T-helper 2 cell treated with Interferon-gamma antibody and Interleukin-4, amounts not matched to agents 5 μg/mL and 100 μg/mL, for 36 hours (primary cell): ENCODE results near the gene BANK1.

ENCODE experiments used
- DNase-seq: peaks from one replicate; pipeline ENCODE4 v3.0.0; 2021; ENCODE audit warnings: low spot score
- H3K27ac Mint-ChIP-seq: one replicate; pipeline ENCODE4 v1.8.0; 2021; ENCODE audit warnings: mild to moderate bottlenecking, mixed read lengths
- H3K27me3 Mint-ChIP-seq: one replicate; pipeline ENCODE4 v1.8.0; 2021; ENCODE audit warnings: low read depth, mixed read lengths
- H3K36me3 Mint-ChIP-seq: one replicate; pipeline ENCODE4 v1.8.0; 2021; ENCODE audit warnings: low read depth, mixed read lengths
- H3K4me1 Mint-ChIP-seq: one replicate; pipeline ENCODE4 v1.8.0; 2021; ENCODE audit warnings: low read depth, mixed read lengths
- H3K4me3 Mint-ChIP-seq: one replicate; pipeline ENCODE4 v1.8.0; 2022; ENCODE audit warnings: mild to moderate bottlenecking, moderate library complexity, mixed read lengths
- H3K9me3 Mint-ChIP-seq: one replicate; pipeline ENCODE4 v1.8.0; 2021; ENCODE audit warnings: mixed read lengths

Gene BANK1

DNA sequence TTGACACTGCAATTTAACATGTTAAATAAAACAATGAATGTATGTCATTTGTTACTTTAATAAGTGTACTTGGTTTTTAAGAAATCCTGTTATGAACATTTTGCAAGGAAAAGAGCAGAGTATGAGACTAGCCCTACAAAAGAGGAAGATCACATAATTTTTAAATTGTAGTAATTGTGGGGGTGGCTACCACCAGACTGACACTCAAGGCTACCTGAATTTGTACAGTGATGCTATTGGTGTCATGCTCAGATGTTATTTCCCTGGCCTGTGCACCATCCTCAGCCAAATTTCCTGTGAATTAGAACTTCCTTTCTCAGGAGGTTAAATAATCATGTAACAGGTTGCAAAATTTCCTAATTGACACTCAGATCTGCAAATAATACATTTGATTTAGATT, 157.5 kb downstream of the BANK1 start:
- DNase-seq: no peak
- Mint-ChIP-seq H3K9me3 (no peaks in the 10 kb centered on the region), H3K27me3 (no peaks in the 10 kb centered on the region), H3K27ac (no peak overlapping the region), H3K36me3 (no peaks in the 10 kb centered on the region), H3K4me1 (no peaks in the 10 kb centered on the region), H3K4me3 (no peak overlapping the region)

DNA sequence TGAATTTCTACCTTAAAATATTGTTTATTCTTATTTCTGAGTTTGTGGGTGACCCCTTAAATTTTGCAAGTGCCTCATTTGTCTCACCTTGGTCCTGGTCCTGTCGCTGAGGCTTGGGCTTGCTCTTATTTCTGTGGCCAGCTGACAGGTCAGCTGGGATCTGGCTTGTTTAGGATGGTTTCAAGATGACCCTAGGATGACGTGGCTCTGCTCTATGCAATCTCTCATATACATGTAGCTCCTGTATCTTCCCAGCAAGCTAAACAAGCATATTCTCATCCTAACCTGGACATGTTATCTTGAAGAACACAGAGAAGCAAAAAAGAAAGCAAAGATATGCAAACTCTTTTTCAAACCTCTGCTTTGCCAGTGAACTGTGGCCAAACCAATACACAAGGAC, 158.4 kb downstream of the BANK1 start:
- no peaks in the 10 kb centered on the region for H3K4me1 Mint-ChIP-seq
- no peak overlapping the region for H3K27ac Mint-ChIP-seq
- no peaks in the 10 kb centered on the region for H3K27me3 Mint-ChIP-seq
- no peak for DNase-seq
- H3K36me3 Mint-ChIP-seq: no peaks in the 10 kb centered on the region
- H3K4me3 Mint-ChIP-seq: no peak overlapping the region
- no peaks in the 10 kb centered on the region for H3K9me3 Mint-ChIP-seq

DNA sequence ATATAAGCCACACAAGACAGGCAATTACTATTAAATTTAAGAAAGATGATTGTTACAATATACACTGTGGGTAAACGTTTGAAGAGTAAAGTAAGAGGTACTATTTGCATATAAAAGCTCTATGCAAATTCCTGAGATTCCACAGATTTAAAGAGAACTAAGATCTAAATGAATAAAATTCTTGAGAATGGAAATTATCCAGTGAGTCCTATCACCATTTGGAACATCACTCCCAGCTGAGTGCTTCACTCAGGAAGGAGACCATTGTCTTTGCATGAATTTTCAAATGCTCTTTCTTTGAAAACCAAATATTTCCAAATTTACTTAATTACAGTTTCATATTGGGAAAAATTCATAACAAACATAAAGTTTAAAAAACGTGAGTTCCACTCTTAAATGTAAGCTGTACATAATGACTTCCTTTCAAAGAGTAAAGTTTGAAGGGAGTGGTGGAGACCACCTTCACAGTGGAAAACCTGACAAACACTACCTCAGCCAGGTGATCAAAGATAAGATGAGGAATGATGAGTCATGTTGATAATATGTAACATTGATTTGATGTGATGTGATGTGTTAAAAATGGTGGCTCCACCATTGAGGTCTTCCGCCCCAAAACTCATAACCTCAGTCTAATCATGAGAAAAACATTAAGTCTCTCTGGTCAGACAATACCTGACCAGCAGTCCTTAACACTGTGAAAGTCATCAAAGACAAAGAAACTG, 159.9 kb downstream of the BANK1 start:
- Mint-ChIP-seq H3K27me3 (no peaks in the 10 kb centered on the region), H3K9me3 (no peaks in the 10 kb centered on the region), H3K27ac (no peak overlapping the region), H3K36me3 (no peaks in the 10 kb centered on the region), H3K4me1 (no peaks in the 10 kb centered on the region), H3K4me3 (no peak overlapping the region)
- DNase-seq: no peak

DNA sequence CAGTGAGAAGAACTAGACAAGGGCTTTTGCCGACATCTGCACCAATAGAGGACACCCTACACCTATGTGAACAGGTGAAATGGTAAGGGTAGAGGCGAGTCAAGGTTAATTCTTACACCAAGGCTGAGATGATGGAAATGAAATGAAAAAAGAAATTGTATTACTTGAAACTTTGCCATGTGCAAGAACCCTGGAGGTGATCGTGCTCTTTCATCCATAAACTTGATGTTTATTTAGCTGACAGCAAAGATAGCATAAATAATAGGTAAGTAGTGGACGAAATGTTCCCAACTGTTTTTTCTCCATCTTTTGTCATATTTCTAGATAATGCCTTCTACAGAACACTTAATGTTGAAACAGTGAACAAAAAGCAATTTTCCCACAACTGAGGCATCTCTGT, 162.5 kb downstream of the BANK1 start:
- H3K27me3 Mint-ChIP-seq: no peaks in the 10 kb centered on the region
- no peak for DNase-seq
- no peak overlapping the region for H3K4me3 Mint-ChIP-seq
- H3K4me1 Mint-ChIP-seq: no peaks in the 10 kb centered on the region
- H3K36me3 Mint-ChIP-seq: no peaks in the 10 kb centered on the region
- no peaks in the 10 kb centered on the region for H3K9me3 Mint-ChIP-seq
- H3K27ac Mint-ChIP-seq: no peak overlapping the region

DNA sequence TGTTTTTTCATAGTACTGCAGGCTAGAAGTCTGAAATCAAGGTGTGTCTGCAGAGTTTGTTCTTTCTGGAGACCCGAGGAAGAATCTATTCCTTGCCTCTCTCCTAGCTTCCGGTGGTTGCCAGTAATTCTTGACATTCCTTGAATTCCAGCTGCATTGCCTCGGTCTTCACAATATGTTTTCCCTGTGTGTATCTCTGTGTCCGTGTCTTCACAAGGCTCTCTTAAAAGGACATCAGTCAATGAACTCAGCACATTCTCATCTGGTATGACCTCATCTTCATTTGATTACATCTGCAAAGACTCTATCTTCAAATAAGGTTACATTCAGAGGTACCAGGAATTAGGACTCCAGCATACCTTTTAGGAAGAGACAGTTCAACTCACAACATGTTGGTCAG, 163.4 kb downstream of the BANK1 start:
- Mint-ChIP-seq H3K36me3 (no peaks in the 10 kb centered on the region), H3K4me3 (no peak overlapping the region), H3K27ac (no peak overlapping the region), H3K4me1 (no peaks in the 10 kb centered on the region), H3K27me3 (no peaks in the 10 kb centered on the region), H3K9me3 (no peaks in the 10 kb centered on the region)
- no peak for DNase-seq

DNA sequence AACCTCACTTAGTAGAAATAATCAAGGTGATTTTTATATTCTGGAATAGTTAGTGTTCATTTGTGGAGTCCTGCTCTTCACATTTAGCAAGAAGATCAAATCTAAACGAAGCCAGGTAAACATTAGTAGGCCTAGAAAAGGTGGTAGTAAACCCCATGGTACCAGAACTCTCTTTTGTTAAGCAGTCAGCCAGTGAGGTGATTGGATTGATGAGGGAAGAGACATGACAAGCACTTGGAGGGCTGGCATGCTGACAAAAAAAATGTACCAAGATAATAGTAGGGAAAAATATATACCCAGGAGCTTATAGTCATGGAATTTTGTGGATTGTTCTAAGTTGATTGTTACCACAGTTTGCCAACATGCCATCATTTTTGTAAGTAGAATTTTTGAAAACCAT, 163.8 kb downstream of the BANK1 start:
- Mint-ChIP-seq H3K4me3 (no peak overlapping the region), H3K9me3 (no peaks in the 10 kb centered on the region), H3K4me1 (no peaks in the 10 kb centered on the region), H3K36me3 (no peaks in the 10 kb centered on the region), H3K27me3 (no peaks in the 10 kb centered on the region), H3K27ac (no peak overlapping the region)
- DNase-seq: no peak

DNA sequence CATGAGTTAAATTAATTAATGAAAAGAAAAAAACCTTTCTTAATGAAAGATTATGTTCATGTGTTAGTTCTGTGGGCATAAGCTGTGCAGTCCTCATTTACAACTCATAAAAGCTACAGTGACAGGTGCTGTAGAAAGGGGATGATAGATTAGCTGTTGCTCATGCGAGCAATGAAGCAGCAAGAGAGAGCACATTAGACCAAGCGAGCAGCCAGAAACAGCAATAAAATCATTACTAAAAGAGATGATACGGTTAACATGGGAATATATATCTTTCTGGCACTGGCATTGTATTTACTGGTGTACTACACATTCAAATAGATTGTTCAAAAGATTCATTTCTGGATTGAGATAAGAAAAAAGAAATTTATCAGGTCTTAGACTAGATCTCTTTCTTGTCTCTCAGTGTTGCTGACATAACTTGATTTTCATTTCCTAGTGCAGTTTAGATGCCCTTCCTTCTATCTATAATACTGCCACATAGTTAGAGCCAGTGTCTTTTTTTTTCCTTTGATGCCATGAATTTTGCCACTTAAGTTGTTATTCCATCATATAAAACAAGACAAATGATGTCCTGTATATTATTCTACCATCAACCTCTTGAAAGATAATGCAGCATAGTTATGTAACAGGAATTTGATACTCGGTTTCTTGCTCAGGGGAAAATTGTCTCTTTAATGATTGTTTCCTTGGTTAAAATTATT, 164.6 kb downstream of the BANK1 start:
- Mint-ChIP-seq H3K27me3 (no peaks in the 10 kb centered on the region), H3K4me3 (no peak overlapping the region), H3K27ac (no peak overlapping the region), H3K4me1 (no peaks in the 10 kb centered on the region), H3K36me3 (no peaks in the 10 kb centered on the region), H3K9me3 (no peaks in the 10 kb centered on the region)
- no peak for DNase-seq

DNA sequence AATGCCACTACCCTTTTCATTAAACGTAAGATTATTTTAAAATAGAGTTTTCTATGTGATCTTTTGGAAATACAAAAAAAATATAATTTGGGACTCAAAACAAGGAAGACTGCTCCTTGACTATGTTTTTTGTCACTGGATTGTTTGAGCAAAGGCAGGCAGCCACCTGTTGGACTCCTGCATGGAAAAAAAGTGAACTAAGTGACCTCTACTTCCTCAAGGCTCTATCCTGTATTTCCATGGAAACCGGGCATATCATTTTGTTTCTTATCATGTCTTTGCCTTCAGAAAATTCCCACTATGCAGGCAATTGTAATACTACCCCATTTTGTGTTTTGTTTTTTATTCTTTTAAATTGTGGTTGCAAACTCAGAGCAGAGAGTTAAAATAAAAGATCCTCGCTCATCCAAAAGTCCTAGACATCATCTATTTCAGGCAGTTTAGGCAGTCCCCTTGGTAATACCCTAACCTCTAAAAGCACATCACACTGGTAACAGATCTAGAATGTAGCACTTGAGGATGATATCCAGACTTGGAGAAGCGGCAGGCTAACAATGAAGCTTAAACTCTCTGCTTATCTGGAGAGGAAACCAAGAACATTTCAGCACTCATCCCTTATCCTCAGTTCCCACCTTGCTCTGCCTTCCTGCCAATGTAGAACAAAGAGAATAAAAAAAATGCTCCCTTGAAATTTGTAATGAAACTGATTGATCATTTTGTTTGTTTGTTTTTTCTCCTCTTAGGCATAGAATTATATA, 165.7 kb downstream of the BANK1 start:
- Mint-ChIP-seq H3K4me1 (no peaks in the 10 kb centered on the region), H3K4me3 (no peak overlapping the region), H3K36me3 (no peaks in the 10 kb centered on the region), H3K27me3 (no peaks in the 10 kb centered on the region), H3K27ac (no peak overlapping the region), H3K9me3 (no peaks in the 10 kb centered on the region)
- no peak for DNase-seq

DNA sequence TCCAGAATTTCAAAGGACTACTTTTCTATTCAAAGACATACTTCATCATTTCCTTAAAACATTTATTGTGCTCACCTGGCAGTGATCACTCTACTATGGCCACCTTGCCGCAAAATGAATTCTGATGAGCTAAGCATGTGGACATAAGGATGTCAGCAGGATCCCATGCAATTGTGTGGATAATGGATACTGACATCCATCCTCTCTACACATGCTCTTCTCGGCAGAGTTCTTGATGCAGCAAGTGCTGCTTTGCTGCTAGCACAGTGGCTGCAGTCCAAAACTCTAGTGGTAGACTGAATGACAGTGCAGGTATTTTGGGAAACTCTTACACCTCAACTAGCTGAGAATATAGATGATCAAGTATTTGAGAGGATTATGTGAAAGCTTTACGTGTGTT, 168.0 kb downstream of the BANK1 start:
- no peaks in the 10 kb centered on the region for H3K27me3 Mint-ChIP-seq
- no peaks in the 10 kb centered on the region for H3K4me1 Mint-ChIP-seq
- H3K27ac Mint-ChIP-seq: no peak overlapping the region
- DNase-seq: no peak
- no peak overlapping the region for H3K4me3 Mint-ChIP-seq
- H3K9me3 Mint-ChIP-seq: no peaks in the 10 kb centered on the region
- H3K36me3 Mint-ChIP-seq: no peaks in the 10 kb centered on the region

DNA sequence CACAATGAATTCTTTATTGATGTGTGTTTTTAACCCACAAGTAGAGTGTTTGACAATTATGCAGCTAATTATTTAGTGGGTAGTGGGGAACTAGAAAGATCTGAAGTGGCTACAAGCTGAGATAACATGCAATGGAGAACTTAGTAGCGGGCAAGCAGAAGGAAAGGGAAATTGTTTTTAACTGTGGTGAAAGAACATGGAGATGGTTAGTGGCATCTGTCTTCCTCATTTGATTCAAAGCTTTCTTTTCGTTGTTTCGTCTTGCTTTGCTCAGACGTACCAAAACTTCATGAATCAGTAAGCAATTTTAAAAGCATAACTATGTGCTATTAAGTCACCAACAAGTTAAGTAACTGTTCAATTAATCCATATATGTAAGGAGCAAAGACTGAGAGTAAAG, 169.9 kb downstream of the BANK1 start:
- H3K4me1 Mint-ChIP-seq: no peaks in the 10 kb centered on the region
- H3K27ac Mint-ChIP-seq: no peak overlapping the region
- H3K4me3 Mint-ChIP-seq: no peak overlapping the region
- H3K27me3 Mint-ChIP-seq: no peaks in the 10 kb centered on the region
- H3K36me3 Mint-ChIP-seq: no peaks in the 10 kb centered on the region
- no peak for DNase-seq
- H3K9me3 Mint-ChIP-seq: no peaks in the 10 kb centered on the region

DNA sequence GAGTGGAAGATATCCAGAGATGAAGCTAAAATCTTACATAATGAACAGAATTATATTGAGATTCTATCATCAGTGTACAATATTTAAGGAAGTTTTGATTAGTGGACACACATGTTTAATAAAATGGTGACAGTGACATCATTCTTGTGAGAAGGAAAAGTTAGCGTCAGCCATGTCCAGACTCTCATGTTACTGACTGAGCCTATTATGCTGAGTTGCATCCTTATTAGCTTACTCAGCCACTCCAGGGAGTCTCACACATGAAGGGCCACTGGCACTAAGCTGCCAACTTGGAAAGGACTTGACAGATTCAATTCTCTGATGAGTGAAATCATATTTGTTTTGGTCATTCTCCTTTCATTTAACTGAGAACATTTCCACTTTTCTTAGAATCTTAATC, 170.6 kb downstream of the BANK1 start:
- DNase-seq: no peak

DNA sequence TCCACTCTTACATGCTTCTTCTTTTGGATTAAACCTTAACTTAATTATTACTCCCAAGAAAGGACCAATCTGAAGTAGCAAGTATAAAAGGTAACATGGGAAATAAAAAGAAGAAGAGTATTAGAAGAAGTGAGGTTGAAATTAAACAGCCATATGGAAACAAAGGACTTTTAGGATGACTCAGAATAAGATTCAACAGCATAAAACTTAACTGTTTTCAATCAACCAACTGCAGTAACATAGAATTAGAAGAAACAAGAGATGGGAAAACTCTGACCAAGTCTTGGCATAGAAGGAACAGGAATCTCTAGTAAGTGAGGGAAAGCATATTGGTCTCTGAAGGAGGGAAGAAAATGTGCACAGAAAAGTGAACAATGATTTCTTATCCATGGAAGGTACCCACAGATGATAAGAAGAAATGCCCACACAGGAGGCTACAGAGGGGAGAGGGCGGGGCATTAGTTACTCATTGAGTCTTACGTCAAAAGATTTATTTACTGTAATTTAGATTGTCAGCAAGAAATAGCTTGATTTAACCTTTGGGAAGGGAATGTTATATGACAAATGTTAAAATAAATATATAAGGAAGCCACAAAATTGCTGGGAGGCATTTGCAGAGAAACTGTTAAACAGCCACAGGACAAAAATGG, 177.3 kb downstream of the BANK1 start:
- no peaks in the 10 kb centered on the region for H3K4me1 Mint-ChIP-seq
- H3K9me3 Mint-ChIP-seq: no peaks in the 10 kb centered on the region
- no peak for DNase-seq
- no peak overlapping the region for H3K27ac Mint-ChIP-seq
- no peak overlapping the region for H3K4me3 Mint-ChIP-seq
- no peaks in the 10 kb centered on the region for H3K36me3 Mint-ChIP-seq
- H3K27me3 Mint-ChIP-seq: no peaks in the 10 kb centered on the region

More for the DNA sequence above, 170.6 kb downstream of the BANK1 start:
- H3K36me3 Mint-ChIP-seq: no peaks in the 10 kb centered on the region
- H3K27ac Mint-ChIP-seq: no peak overlapping the region
- no peaks in the 10 kb centered on the region for H3K9me3 Mint-ChIP-seq
- H3K4me3 Mint-ChIP-seq: no peak overlapping the region
- no peaks in the 10 kb centered on the region for H3K4me1 Mint-ChIP-seq
- no peaks in the 10 kb centered on the region for H3K27me3 Mint-ChIP-seq

DNA sequence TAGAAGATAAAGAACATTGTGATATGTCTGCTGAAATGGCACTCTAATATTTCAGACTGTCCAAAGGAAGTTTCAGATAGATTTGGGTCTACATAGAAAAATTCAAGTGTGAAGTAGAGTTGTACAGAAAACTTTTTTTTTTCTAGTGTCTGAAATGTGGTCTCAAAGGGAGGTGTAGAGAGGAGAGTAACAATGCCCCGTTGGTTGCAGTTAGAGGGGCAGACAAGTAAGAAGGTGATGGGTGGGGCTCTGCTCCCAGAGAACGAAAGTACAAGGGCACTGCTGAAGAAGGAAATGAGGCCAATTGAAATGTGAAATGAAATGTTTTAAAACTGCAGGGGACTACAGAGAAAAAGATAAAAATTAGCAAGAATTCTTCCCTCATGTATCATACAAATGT, 177.8 kb downstream of the BANK1 start:
- Mint-ChIP-seq H3K27ac (no peak overlapping the region), H3K36me3 (no peaks in the 10 kb centered on the region), H3K4me1 (no peaks in the 10 kb centered on the region), H3K9me3 (no peaks in the 10 kb centered on the region), H3K27me3 (no peaks in the 10 kb centered on the region), H3K4me3 (no peak overlapping the region)
- DNase-seq: no peak

DNA sequence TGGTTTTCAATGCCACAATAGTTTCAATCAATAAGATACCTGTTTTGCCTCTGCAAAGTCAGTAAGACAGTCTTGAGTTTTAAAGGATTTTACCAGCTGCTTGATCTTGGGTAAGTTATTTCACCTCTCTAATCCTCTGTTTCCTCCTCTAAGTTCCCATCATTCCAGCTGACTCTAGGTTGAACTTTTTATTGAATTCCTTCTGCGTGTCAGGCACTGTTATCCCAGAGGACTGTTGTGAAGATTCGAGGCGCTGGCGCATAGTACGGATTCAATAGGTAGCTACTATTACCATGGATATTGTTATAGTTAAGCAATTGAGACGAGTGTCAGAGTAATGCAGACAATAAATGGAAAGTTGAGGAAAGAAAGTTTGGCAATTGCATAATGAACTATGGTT, 179.4 kb downstream of the BANK1 start:
- no peaks in the 10 kb centered on the region for H3K9me3 Mint-ChIP-seq
- no peaks in the 10 kb centered on the region for H3K27me3 Mint-ChIP-seq
- H3K27ac Mint-ChIP-seq: no peak overlapping the region
- DNase-seq: no peak
- H3K4me1 Mint-ChIP-seq: no peaks in the 10 kb centered on the region
- no peak overlapping the region for H3K4me3 Mint-ChIP-seq
- no peaks in the 10 kb centered on the region for H3K36me3 Mint-ChIP-seq
